ES-I3 (cell line): ENCODE results near the gene OR13F1.

ENCODE experiments used
- H3K36me3 ChIP-seq: 2 replicates; pipeline ENCODE4 v1.6.1; 2013; ENCODE audit warnings: mild to moderate bottlenecking, low read length, control low read depth, moderate library complexity; ENCODE audit not compliant: insufficient read depth
- H3K4me1 ChIP-seq: 2 replicates; pipeline ENCODE4 v1.6.1; 2013; ENCODE audit warnings: mild to moderate bottlenecking, control low read depth, low read length; ENCODE audit not compliant: insufficient read depth
- H3K9ac ChIP-seq: 2 replicates; pipeline ENCODE4 v1.6.1; 2013; ENCODE audit warnings: low read depth, mild to moderate bottlenecking, low read length, moderate library complexity
- H3K9me3 ChIP-seq: 2 replicates; pipeline ENCODE4 v1.6.1; 2013; ENCODE audit warnings: mild to moderate bottlenecking, low read length, moderate library complexity; ENCODE audit not compliant: control insufficient read depth, insufficient read depth

The OR13F1 gene

GRCh38 chr9:104553261-104553660 is 49.2 kb downstream of the OR13F1 start:
- Histone ChIP-seq H3K9me3 (0 out of 2 replicates have a peak, but pooled peaks cover 3% of the 10 kb centered on the region), H3K36me3 (no peaks in the 10 kb centered on the region), H3K9ac (no peak overlapping the region), H3K4me1 (0 out of 2 replicates have a peak, but pooled peaks cover 3% of the 10 kb centered on the region)
